Activated CD8-positive, alpha-beta memory T cell treated with anti-CD3 and anti-CD28 coated beads, Interleukin-2, amount 50 U/mL, for 1 hour (primary cell): ENCODE results near the gene ACD.

Experiments used
- DNase-seq: peaks from one replicate; pipeline ENCODE4 v3.0.0-alpha.2; 2020; ENCODE audit errors: extremely low read depth

The ACD gene

DNA sequence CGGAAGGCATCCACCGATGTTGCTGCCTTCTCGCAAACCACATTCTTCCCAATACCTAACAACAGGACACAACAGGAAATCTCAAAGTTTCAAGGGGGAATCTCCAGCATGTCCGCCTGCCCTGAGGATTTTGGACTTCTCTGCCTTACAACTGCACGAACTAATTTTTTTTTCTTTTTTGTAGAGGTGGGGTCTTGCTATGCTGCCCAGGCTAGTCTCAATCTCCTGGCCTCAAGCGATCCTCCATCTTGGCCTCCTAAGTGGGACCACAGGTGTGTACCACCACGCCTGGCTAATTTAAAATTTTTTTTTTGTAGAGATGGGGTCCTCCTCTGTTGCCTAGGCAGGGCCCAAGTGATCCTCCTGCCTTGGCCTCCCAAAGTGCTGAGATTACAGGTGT is 15.9 kb upstream of the ACD start:
- no peak for DNase-seq

DNA sequence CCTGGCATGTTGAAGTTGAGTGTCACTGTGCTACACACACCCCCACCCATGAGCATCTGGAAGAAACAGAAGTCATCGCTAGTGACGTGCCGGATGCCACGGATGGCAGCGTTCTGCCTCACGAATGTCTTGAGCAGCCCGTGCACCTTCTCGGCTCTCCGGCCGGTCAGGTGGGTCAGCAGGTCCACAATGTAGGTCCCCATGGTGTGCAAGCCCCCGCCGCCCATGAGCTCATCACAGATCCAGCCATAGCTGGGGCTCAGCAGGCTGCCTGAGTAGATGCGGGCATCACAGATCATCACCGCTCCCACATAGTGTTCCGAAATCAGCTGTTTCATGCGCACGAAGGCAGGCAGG is 15.5 kb upstream of the ACD start:
- no peak for DNase-seq

DNA sequence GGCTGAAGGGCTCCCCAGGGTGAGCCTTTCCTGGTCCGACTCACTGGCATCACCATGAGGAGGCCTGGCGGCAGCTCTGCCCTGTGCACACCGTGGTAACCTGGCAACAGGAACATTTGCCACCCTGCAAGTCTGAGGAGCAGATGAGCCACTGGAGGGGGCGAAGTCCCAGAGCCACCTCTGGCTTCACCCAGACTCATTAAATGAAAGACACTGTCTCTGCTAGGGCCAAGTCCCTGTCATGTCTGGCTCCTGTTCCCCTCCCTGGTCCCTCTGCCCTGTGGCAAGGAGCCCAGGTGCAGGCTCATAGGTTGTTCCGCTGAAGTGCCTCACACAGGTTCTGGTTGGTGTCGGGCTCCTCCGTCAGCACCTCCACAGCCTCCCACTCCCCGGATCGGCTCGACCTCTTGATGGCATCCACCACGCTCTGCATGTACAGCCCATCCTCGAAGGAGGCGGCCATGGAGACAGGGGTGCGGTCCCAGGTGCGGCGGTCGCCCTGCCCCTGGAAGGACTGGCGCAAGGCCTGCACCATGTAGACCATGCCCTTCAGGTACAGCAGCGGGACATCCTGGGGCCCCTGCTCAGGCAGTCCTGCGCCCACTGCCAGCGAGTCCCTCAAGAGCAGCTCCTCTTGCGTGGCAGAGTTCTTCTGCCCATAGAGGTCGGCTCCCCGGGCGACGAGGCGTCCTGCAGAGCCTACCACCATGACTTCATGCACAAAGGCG is 15.0 kb upstream of the ACD start:
- no peak for DNase-seq

DNA sequence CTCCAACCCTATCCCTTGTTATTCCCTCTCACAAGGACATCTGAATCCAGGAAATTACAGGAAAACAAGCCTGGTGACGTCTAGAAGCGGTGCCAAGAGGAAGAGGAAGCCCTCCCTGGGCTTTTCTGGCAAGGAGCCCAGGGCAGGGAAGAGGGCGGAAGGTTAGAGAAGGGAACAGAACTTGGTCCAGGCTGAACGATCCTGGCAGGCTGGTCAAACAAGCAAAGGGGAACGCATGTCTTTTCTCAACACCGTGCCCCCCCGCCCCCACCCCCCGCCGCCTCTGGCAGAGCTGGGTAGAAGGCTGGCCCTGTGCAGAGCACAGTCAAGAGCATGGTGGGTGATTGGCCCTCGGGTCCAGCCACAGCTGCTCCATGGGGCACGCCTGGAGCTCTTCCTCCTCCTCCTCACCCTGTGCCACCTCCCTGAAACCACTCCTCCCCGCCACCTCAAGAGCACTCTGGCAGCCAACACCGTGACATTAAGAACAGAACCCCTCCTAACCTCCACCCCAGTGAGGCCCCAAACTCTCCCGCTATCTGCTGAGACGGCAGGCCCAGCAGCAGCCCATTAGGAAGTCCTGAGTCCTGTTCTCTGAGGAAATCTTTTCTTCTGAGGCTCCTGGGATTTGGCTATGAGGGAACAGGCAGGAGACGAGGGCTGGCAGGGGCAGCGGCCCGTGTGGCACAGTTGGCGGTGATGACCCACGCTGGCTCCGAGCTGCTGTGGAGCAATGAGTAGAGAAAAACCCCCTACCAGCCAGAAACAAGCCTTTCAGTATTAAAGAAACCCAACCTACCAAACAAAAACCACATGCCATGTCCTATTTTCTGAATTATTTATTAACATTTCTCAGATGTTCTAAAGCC is 13.9 kb upstream of the ACD start:
- no peak for DNase-seq

DNA sequence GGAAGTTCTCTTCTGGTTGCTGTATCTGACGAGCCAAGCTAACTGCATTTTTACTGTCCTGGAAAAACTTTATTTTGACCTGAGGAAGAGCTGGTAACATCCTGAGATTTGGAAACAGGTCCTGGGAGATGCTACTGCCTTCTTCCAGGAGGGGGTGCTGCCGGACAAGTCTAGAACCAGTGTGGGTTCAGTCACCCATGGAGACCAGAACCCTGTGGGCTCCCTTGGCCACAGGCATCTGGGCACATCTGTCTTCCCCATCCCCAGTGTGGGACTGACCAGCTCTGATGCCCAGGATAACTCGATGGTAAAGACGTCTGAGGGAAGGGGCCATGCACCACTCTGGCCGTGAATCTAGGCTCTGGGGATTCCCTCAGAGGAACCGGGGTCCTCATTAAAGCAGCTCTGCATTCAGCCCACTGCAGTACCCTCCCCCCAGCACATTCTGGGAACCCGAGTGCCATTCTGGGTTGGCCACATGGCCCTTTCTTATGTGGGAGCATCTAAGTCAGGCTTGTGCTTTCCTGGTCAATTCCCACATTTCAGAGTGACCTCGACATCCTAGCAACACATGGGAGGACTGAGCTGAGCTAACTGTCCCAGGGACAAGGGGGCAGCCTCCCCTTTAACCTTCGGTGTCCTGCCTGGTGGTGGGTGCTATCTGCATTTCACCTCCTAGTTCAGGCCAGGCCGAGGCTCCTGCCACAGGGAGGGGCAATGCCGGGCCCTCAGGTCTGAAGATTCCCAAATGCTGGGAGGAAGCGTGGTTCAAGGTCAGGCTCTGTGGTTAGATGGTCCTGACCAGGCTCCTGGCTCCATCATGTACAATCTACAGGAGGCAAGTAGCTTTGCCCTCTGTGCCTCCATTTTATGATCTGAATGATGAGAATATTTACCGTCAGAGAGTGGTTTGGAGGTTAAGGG is 12.9 kb upstream of the ACD start:
- no peak for DNase-seq

DNA sequence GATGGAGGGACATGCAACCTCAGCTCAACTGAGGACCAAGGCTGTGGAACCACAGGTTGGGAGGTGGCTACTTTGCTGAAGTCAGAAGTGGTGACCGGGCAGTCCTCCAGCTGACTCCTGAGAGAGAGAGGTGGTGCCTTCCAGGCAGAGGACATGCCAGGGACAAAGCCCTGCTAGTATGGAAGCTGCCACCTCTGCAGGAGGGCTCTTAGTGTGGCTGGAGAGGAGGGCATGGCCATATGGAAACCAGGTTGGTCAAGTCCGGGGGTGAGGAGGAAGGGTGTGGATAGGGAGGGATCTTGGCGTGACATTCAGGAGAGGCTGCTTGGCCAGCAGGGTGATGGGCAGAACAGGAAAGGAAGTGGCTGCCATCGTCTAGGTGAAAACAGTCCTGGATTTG is 12.2 kb upstream of the ACD start:
- DNase-seq = no peak

DNA sequence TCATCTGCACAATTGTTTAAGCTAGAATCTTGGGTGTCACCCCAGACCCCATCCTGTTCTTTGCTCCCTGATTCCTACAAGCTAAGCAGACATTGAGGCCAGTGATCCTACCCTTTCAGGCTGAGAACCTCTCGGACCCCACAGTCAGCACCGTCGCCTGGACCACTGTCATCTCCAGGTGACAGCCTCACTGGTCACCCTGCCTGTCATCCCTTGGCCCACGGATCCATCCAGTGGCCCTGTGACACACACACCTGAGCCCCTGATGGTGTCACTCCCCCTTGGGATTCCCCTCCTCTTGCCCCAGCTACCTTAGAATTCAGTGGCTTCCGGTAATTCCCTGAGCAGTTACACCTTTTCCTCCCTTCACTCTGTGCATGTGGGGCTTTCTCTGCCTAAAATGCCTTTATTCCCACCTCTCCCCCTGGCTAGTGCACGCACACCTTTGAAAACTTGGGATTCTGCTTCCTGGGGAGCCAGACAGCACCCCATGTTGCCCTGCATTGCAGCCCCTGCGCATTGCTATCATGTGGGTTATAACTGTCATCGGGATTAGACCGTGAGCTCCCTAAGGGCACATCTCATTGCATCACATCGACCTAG is 9.5 kb upstream of the ACD start:
- DNase-seq = no peak

DNA sequence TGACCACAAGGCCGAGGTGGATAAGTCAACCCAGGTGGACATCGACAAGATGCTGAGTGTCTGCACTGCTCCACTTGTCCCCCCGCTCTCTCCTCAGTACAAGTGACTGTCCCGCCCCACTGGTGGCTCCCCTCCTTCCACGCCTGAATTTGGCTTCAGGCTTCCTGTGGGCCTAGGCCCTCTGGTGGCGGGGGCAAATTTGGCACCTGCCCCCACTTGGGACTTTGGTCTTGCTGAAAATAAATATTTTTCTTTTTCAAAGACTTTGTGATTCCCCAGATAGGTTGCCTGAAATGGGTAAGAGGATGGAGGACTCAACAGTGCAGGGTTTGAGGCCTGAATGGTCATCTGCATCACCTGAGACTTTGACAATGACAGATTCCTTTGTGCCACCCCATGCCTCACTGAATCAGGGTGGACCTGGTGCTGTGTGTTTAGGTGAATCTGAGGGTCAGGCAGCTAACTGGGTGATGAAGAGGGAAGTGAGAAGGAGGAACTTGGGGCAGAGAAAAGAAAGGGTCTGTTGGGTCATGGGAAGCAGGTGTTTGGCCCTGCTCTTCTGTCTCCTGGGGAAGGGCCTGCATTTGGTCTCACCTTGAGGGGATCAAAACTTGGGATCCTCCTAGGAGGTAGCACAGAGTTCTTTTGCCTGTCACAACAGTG is 8.6 kb upstream of the ACD start:
- DNase-seq = no peak

DNA sequence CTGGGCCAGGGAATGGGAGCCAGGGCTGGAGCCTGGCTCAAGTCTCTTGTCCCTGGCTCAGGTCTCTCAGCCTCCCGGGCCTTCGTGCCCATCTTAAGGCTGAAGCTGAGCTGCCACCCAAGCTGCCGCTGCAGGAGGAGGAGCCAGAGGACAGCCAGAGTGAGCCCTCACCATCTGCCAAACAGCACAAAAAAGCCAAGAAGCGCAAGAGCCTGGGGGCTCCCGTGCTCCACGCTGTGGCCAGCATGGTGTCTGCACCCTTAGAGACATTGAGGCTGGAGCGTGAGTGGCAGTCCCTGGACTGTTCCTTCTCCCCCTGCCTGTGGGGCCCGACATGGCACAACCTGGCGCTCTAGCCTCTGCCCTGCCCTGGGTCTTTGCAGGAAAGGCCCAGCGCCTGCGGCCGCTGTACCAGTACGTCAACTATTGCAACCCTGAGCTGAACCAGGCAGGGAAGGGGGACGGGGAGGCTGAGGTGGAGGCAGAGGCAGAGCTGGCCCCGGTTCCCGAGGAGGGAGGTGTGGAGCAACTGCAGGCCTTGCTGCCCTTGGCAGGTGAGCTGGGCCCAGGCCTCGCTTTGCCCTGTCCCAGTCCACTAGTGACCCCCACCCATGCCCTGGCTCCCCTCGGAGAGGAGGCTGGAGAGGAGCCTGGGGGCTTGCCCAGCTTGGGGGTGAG is 7.9 kb upstream of the ACD start:
- DNase-seq = peak; percentile 72

DNA sequence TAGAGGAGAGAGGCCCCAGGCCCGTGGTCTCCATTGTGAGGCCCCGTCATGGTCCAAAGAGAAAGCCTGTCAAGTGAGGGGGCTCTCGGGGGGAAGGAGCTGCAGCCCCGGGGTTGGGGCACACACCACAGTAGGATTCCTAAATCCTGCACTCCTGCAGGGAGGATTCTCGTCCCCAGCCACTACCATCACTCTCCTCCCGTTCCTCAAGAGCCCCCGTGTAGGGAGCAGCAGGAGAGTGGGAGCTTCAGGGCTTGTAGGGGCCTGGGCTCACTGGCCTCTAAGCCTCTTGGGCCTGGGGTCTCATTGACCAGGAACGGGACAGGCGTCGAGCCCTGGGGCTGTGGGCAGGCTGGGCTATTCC is 7.4 kb upstream of the ACD start:
- DNase-seq = no peak

DNA sequence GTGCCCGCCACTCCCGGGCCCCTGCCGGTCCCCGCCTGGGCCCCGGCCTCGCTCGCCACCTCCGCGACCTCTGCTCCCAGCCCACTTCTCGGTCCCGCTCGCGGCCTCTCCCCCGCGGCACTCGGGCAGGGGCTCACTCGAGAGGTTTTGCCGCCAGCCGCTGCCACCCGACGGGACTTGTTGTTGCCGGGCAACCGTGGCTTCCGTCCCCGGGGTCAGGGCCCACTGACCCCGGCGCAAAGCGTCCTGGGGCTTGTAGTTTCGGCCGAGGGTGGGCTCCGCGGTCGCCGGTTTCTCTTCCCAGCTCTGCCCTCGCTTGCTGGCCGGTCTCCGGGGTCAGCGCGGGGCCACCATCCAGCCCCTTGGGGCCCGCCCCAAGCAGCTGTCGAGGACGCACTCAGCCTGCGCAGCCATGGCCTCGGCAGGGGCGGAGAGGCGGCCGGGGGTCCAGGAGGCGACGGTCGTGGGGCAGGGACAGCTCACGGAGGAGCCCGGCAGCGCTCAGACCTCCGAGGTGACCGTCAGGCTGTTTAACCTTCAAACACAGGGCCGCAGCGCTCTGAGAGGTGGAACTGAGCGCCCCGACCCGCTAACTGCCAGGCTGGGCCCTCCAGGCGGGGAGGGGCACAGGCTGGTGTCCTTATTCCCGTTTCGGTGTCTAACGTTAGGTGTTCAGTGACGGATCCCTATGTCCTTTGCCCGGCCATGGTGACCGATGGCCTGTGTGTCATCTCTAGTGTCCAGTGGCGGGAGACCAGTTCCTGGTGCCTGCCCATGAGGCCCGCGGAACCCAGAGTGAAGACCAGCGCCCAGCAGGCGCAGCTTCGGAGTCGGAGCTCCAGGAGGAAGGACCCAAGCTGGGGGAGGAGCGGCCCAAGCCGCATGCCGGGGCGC is 6.7 kb upstream of the ACD start, which contains the start of the genes C16orf86 and ENKD1:
Gene C16orf86, plus strand, starts transcription at position 256 of the 894 bp plus-strand sequence. Its CDS starts 157 bp downstream, at position 413.
Gene ENKD1, minus strand, starts transcription at position 192 of the 894 bp plus-strand sequence. CDS start 308 bp downstream, outside the sequence.
- DNase-seq = peak; percentile 60

DNA sequence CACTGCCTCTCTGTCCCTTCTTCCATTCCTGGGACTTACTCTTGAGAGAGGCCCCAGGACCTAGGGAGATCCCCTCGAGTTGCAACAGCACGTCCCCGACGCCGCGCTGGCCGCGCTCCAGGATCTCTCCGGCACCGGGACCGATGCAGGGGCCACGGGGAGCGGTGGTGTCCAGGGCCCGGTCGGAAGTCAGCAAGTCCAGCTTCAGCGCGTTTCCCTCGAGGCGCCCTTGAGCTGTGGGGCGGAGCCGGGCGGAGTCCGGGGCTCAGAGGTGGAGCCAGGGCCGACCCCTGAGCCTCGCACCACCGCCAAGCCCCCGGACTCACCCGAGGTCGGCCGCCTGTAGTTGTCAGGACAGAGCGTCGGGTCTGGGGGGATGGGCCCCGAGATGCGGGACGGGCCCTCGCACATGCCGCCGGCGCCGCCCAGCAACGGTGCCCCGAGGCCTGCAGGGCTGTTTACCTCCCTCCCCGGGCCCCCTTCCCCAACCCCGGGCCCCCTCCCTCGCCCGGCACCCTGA is 6.0 kb upstream of the ACD start:
- no peak for DNase-seq

DNA sequence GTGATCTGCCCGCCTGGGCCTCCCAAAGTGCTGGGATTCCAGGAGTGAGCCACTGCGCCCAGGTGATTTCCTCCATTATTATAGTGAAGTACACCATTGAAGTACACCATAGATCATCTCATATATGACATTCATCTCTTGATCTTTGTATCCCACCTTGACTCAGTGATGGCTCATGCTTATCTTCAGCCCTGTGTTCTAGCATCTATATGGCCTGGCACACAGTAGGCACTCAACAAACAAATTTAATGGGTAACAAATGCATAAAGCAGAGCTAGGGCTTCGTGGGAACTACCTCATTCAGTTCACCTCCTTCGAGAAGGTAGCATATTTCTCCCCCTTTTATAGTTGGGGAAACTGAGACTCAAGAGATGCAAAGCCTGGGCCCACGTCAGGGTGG is 5.5 kb upstream of the ACD start:
- DNase-seq = no peak

DNA sequence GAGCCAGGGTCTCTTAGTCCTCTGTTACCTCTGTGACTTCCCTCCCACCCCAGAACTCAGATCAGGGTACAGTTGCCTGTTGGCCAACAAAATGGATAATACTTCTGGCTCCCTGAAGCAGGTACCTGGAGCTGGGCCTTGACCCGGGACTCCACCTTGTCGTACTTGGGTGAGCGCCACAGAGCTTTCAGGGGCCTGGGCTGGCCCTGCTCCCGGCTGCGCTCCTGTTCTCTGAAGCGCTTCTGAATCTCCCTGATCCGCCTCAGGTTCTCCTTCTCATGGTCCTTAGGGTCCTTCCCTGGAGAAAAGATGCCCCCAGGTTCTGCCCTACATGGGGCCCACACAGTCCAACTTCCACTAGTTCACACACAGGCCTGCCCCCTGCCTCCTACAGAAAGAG is 4.8 kb upstream of the ACD start:
- no peak for DNase-seq

DNA sequence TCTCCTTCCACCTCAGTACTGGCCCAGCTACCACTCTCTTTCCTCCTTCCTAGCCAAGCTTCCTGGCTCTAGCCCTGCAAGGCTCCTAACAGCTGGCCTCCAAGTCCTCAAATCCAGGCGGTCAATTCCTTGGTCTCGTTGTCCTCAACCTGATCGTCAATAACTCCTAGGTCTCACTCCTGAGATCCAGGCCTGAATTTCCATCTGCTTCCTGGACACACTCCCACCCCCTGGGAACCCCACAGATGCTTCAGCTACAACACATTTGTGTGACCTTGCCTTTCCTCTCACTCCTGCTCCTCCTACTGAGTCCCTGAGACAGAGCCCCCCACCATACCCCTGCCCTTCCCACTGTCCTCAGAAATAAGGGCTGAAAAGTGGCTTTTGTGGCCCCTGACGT is 4.2 kb upstream of the ACD start:
- DNase-seq = no peak

DNA sequence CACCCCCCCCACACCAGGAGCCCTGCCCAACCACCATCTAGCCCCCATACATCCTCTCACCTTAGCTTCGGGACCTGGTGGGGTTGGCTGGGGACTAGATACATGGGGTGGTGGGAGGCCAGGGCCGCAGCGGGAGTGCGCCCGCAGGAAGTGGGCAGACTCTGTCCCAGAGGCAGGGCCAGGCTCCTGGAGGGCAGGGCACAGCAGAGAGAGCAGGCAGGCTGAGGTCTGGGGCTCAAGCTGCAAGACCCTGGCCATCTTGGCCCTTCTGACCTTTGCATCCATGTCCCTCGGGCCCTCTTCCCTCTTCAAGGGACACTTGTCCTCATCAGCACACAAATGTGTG is 3.8 kb upstream of the ACD start:
- no peak for DNase-seq

DNA sequence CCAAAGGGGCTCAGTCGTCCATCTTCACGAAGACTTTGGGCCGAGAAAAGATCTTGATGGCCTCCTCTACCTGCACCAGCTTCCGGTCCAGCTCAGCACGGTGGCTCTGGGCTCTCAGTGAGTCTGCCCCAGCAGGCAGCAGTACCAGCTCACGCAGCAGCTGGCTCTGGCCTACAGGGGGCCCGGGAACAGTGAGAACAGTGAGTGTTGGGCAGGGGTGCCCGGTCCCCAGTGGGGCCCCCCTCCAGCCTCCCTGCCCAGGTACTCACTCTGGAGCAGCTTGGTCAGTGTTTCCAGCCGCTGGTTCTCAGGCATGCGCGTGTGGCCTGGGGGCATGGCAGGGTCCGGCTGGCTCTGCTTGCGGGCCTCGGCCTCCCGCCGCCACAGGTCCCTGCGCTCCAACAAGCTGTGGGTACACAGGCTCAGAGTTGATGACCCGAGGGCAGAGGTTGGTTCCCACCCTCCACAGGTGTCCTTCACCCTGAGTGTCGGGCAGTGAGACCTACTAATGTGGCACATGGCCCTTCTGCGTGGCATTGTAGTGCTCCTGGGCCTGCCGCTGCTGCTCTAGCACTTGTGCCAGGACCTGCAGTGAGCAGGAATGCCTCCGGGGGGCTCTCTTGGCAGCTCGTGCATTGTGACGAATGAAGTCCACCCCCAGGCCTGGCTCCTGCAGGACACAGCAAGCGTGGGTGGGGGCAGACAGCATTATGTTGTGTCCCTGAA is 3.3 kb upstream of the ACD start:
- no peak for DNase-seq

DNA sequence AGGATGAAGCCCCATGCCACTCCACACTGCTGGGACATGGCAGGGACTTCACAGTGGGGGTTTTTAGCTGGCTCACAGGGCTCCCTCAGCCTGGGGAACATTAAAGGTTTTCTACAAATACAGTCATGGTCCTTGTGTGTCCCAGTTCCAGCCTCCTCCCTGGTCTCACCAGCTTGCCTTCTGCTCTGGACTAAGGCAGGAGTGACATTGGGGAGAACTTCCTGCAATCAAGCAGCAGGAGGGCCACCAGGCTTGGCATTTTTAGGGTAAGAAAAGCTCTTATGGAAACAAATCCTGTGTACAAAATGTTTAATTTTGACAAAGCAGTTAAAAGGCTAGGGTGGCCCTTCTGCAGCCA is 2.6 kb upstream of the ACD start:
- no peak for DNase-seq
